K562 (cell line): ENCODE results near the gene ABCA3. TPM values are rescaled to one million over a fixed set of nuclear protein-coding genes. Genes with fewer than 3 reads are reported as not detected.

Source experiments
- ATAC-seq: fragments of 200-7000 bp; cut with Tn5 transposase; 3 replicates; pipeline ENCODE4 v1.9.1; 2020; ENCODE audit warnings: moderate library complexity
- BruUV-seq: library from RNA; stranded (reverse); fragments of 400-500 nt; replicated peaks from 2 replicates; lab custom pipeline; 2021; lab: Mats Ljungman, UMichigan
- CTCF ChIA-PET: fragments of 300-600 bp; formaldehyde crosslinking; extraction: SDS; loops from one replicate; lab custom pipeline; 2021; ENCODE audit warnings: low intra/inter-chr PET ratio; lab: Yijun Ruan, JAX
- POLR2A ChIA-PET: fragments of 300-600, 350-650 bp; sonication (Branson Sonifier 250); formaldehyde crosslinking; extraction: SDS; loops from one replicate; lab custom pipeline; 2021; ENCODE audit warnings: antibody characterized with exemption, inconsistent platforms; lab: Yijun Ruan, JAX
- DNase-seq, 4 experiments: peaks; one replicate each; pipeline versions ENCODE4 v3.0.0 to v3.0.0-alpha.2; 2011 to 2018; ENCODE audit warnings: low spot score in 3 of 4, mixed read lengths in 3 of 4; ENCODE audit errors: extremely low read depth in 1 of 4
- FAIRE-seq: peaks from 2 replicates; lab custom pipeline; 2011; peaks lifted over from hg19 to GRCh38; lab: Jason Lieb, UNC
- H2AFZ ChIP-seq: 2 replicates; pipeline ENCODE4 v1.6.0; 2011; ENCODE audit warnings: low read depth, low read length, control low read depth, inconsistent platforms
- H3K27ac ChIP-seq: fragments of 200-600 bp; 3 replicates; pipeline ENCODE4 v1.8.0; 2011; ENCODE audit warnings: low read depth, mild to moderate bottlenecking, control low read depth, inconsistent platforms, low read length, moderate library complexity, mixed read lengths; ENCODE audit errors: extremely low read depth
- H3K27me3 ChIP-seq, 2 experiments: fragments of 300-600 bp in 1 of 2; 2 replicates in 1 of 2; 3 replicates in 1 of 2; pipeline versions ENCODE4 v1.6.0 to v1.8.0; 2011; ENCODE audit warnings: inconsistent platforms in 2 of 2, low read length in 2 of 2, mild to moderate bottlenecking in 1 of 2, mixed read lengths in 1 of 2, moderate library complexity in 1 of 2; ENCODE audit not compliant: control insufficient read depth in 2 of 2, insufficient read depth in 2 of 2
- H3K36me3 ChIP-seq: fragments of 300-600 bp; 3 replicates; pipeline ENCODE4 v1.8.0; 2011; ENCODE audit warnings: mild to moderate bottlenecking, low read length, inconsistent platforms; ENCODE audit not compliant: control insufficient read depth, insufficient read depth
- H3K4me1 ChIP-seq, 2 experiments: fragments of 200-600 bp in 1 of 2; replicated peaks in 1 of 2; 2 replicates in 1 of 2; 3 replicates in 1 of 2; pipeline versions ENCODE4 v1.5.1 to v1.8.0; 2011; ENCODE audit warnings: inconsistent platforms in 2 of 2, low read length in 2 of 2, mild to moderate bottlenecking in 1 of 2, mixed read lengths in 1 of 2, moderate library complexity in 1 of 2; ENCODE audit not compliant: control insufficient read depth in 2 of 2, insufficient read depth in 2 of 2
- H3K4me2 ChIP-seq: 2 replicates; pipeline ENCODE4 v1.6.1; 2011; ENCODE audit warnings: low read length, control low read depth, inconsistent platforms, mixed read lengths; ENCODE audit not compliant: insufficient read depth
- H3K4me3 ChIP-seq: fragments of 200-600 bp; sonication (generic), shearing (Covaris generic); 2 replicates; pipeline ENCODE4 v1.5.1; 2016; ENCODE audit warnings: control low read depth, inconsistent platforms
- H3K79me2 ChIP-seq: fragments of 200-600 bp; 3 replicates; pipeline ENCODE4 v1.8.0; 2011; ENCODE audit warnings: low read length, inconsistent platforms; ENCODE audit not compliant: control insufficient read depth, insufficient read depth
- H3K9ac ChIP-seq, 2 experiments: 2 replicates each; pipeline versions ENCODE4 v1.6.0 to v1.6.1; 2011; ENCODE audit warnings: low read depth in 2 of 2, low read length in 2 of 2, control low read depth in 1 of 2, inconsistent platforms in 1 of 2, mild to moderate bottlenecking in 1 of 2, mixed read lengths in 1 of 2; ENCODE audit not compliant: insufficient read depth in 1 of 2
- H3K9me1 ChIP-seq: one replicate; pipeline ENCODE4 v1.6.0; 2011; ENCODE audit warnings: inconsistent platforms, mild to moderate bottlenecking, low read length, moderate library complexity; ENCODE audit not compliant: control insufficient read depth, insufficient read depth
- H3K9me3 ChIP-seq: replicated peaks from 2 replicates; pipeline ENCODE4 v1.5.1; 2011; ENCODE audit warnings: low read depth, low read length, inconsistent platforms; ENCODE audit not compliant: control insufficient read depth, insufficient read depth
- H4K20me1 ChIP-seq: replicated peaks from 2 replicates; pipeline ENCODE4 v1.6.1; 2011; ENCODE audit warnings: low read length, inconsistent platforms, mixed read lengths; ENCODE audit not compliant: control insufficient read depth, insufficient read depth
- MTA2 ChIP-seq: fragments of 450-650 bp; IDR thresholded peaks from 2 replicates; pipeline ENCODE4 v1.6.1; 2016; ENCODE audit warnings: low read depth
- POLR2G ChIP-seq: fragments of 200-400 bp; formaldehyde crosslinking; IDR thresholded peaks from 2 replicates; pipeline ENCODE4 v1.6.1; 2017; ENCODE audit warnings: low read depth, mild to moderate bottlenecking, antibody characterized with exemption, low read length, moderate library complexity
- RBFOX2 ChIP-seq: fragments of 200-400 bp; formaldehyde crosslinking; IDR thresholded peaks from 2 replicates; pipeline ENCODE4 v1.6.1; 2017; ENCODE audit warnings: low read depth, mild to moderate bottlenecking, low read length, moderate library complexity
- TRIM28 ChIP-seq: fragments of 450-650 bp; IDR thresholded peaks from 2 replicates; pipeline ENCODE4 v1.6.1; 2017
- WGBS: fragments of 100-300 bp; shearing (Covaris generic); methylation state at CpG from one replicate; pipeline ENCODE4 v1.1.6; 2016; ENCODE audit warnings: low coverage, mixed read lengths; ENCODE audit not compliant: insufficient coverage; ENCODE audit errors: missing lambda C conversion rate; 5-methylcytosine and 5-hydroxymethylcytosine counted together
- in situ Hi-C: fragments of 300-500 bp; cut with MboI; formaldehyde crosslinking; loops from 4 replicates; pipeline ENCODE4 v1.15.0; 2018; ENCODE audit warnings: inconsistent platforms, mixed read lengths
- intact Hi-C: fragments of 100-400 bp; cut with micrococcal nuclease; formaldehyde crosslinking; loops from 2 replicates; pipeline ENCODE4 v1.14.2; 2022
- polyA plus RNA-seq, 8 experiments: library from polyadenylated mRNA; depleted of rRNA in 4 of 8; stranded (reverse) in 5 of 8; unstranded in 3 of 8; fragments of >200 nt; fragmentation: Nextera tagmentation in 2 of 8; fragmentation: Illumina TruSeq in 1 of 8; extraction: Ambion mirVana in 2 of 8; extraction: Trizol in 1 of 8; gene quantifications; 2 replicates each; pipeline versions ENCODE4 v1.2.1 to v1.2.3, GENCODE V29; 2011 to 2014; ENCODE audit warnings: inconsistent platforms in 1 of 8, missing spikeins in 1 of 8
- total RNA-seq, 7 experiments: library from RNA; depleted of rRNA in 6 of 7; stranded (reverse); fragments of >200 nt in 6 of 7; fragmentation: Illumina TruSeq in 2 of 7; extraction: Trizol in 2 of 7; gene quantifications; 2 replicates each; pipeline versions ENCODE4 v1.2.1 to v1.2.3, GENCODE V29; 2011 to 2021; ENCODE audit warnings: low replicate concordance in 1 of 7

Gene ABCA3
- total and polyA plus RNA-seq, 9 of the 15 experiments (the other 6 are each of a cell fraction or from before 2014, with no cell fraction given): 0.66 to 23.7 (median 6.9) TPM

DNA sequence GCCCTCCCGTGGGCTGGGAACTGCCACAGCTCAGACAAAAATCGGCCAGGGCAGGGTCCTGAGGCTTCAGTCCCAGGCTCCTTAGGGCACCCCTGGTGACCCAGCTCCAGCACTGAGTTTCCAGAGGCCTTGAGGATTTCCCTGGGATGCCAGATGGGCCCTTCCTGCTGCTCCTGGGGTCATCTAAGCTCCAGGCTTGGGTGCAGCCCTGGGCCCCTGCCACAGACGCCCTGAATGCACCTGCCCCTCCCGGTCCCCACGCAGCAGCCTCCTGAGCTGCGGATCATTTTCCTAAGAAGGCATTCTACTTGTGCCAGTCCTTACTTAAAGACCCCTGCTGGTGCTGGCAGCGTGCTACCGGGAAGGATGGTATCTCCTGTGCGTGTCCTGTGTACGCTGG, 66.6 kb downstream of the ABCA3 start:
- Histone ChIP-seq H3K9me1 (peaks cover 3% of the 10 kb centered on the region), H4K20me1 (no peaks in the 10 kb centered on the region; the same call in 1 of the 2 replicates), H3K9me3 (no peaks in the 10 kb centered on the region), H3K79me2 (peaks cover 18% of the 10 kb centered on the region), H2AFZ (no peak overlapping the region), H3K4me1 (peaks cover 7 to 75% of the 10 kb centered on the region in 2 experiments; a peak in 4 of 5 replicates), H3K9ac (peak overlapping the region in 1 of 2 experiments; percentile 78; a peak in 2 of 4 replicates), H3K36me3 (peaks cover 20% of the 10 kb centered on the region; the same call in 1 of the 3 replicates), H3K27ac (no peak overlapping the region), H3K4me3 (no peak overlapping the region)
- FAIRE-seq (no peak), ATAC-seq (no peak), DNase-seq (no peak)
- no TSS peak for BruUV-seq
- CTCF ChIA-PET: no interaction called here
- POLR2A ChIA-PET: interaction anchor here (0.6 kb wide), 1 partner anchor 11 kb away, joined by 3 read pairs; no protein-coding TSS in a partner anchor
- intact Hi-C loops: no loop called here
- TF ChIP-seq POLR2G: peak; percentile 49; the same call in 1 of the 2 replicates
- no peak for TF ChIP-seq MTA2
- 0 out of 2 replicates have a peak, but pooled peaks have one; percentile 7 for TF ChIP-seq RBFOX2
- TF ChIP-seq, all 486 proteins: peak for 2
- H3K4me2 ChIP-seq: no peak overlapping the region
- no peaks in the 10 kb centered on the region for H3K27me3 ChIP-seq
- 81% methylated on average over 8 of the region's 10 CpGs for WGBS
- in situ Hi-C loops: no loop called here

DNA sequence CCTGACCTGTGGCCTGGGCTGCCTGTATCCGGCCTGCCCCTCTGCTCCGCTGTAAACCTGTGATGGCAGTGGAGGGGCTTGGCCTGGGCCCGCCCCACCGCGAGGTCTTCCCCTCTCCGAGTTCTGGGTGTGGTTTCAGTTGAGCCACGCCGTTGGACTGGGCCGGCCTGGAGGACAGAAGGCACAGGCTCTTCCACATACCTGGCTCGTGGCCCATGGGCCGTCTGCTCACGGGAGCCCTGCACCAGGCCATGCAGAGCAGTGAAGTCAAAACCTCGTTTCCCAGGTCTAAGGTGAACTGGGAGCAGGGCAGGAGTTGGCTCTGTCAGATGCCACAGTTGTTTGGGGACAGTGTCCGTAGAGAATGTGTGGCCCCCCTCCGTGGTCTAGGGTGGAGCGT, 67.0 kb downstream of the ABCA3 start:
- Histone ChIP-seq H3K4me2 (no peak overlapping the region), H3K9me3 (no peaks in the 10 kb centered on the region), H3K27ac (no peak overlapping the region), H4K20me1 (no peaks in the 10 kb centered on the region; the same call in 1 of the 2 replicates), H3K79me2 (peaks cover 23% of the 10 kb centered on the region), H2AFZ (no peak overlapping the region), H3K27me3 (no peaks in the 10 kb centered on the region), H3K36me3 (peaks cover 17% of the 10 kb centered on the region; the same call in 1 of the 3 replicates), H3K4me3 (no peak overlapping the region), H3K9me1 (peaks cover 3% of the 10 kb centered on the region), H3K9ac (peak overlapping the region in 1 of 2 experiments; percentile 78; a peak in 2 of 4 replicates), H3K4me1 (peaks cover 7 to 80% of the 10 kb centered on the region in 2 experiments; a peak in 4 of 5 replicates)
- FAIRE-seq (no peak), ATAC-seq (no peak), DNase-seq (no peak)
- CTCF ChIA-PET: no interaction called here
- in situ Hi-C loops: no loop called here
- WGBS: 77% methylated on average over 16 of the region's 16 CpGs
- POLR2A ChIA-PET: interaction anchor here (0.6 kb wide), 3 partner anchors 15 to 500 kb away, joined by 3 read pairs; no protein-coding TSS in a partner anchor
- TF ChIP-seq POLR2G: peak; percentile 57
- TF ChIP-seq TRIM28: no peak
- intact Hi-C loops: no loop called here
- no TSS peak for BruUV-seq
